ENCODE results near the gene MORC4. TPM values are rescaled to one million over a fixed set of nuclear protein-coding genes. Genes with fewer than 3 reads are reported as not detected.
"Not testable (repeated sequence)": the region's sequence is repeated elsewhere in the genome, so short reads cannot be mapped to it uniquely, and the experiment has no call there.

The MORC4 gene
- total RNA-seq, 2 experiments from 2014 or later = 6.8 to 11.5 TPM

GRCh38 chrX:106973433-106974149 lies 26.4 kb downstream of the MORC4 start:
- Histone ChIP-seq H3K4me2 (ENCODE audit: low read length) (no peak overlapping the region), H3K4me3 (ENCODE audit: low read depth, low read length, poor library complexity, severe bottlenecking) (no peak overlapping the region), H3K27ac (ENCODE audit: low read depth, low read length, poor library complexity, severe bottlenecking) (no peak overlapping the region), H3K36me3 (ENCODE audit: insufficient read depth, low read length) (no peaks in the 10 kb centered on the region), H3K4me1 (ENCODE audit: insufficient read depth, low read length, poor library complexity, severe bottlenecking) (no peaks in the 10 kb centered on the region), H3K9me3 (ENCODE audit: low read length) (no peaks in the 10 kb centered on the region), H3K9me2 (ENCODE audit: insufficient read depth, low read length) (no peaks in the 10 kb centered on the region), H2AFZ (ENCODE audit: low read length) (no peak overlapping the region), H4K20me1 (ENCODE audit: insufficient read depth, low read length) (no peaks in the 10 kb centered on the region), H3K79me2 (ENCODE audit: insufficient read depth, low read depth, low read length) (no peaks in the 10 kb centered on the region)
- no peak for DNase-seq (ENCODE audit: low spot score)
- intact Hi-C loops (cut with micrococcal nuclease; ENCODE audit: unreplicated experiment) = no loop called here
- CTCF ChIA-PET (ENCODE audit: unreplicated experiment) = no interaction called here
- POLR2A ChIA-PET = interaction anchor here (1.0 to 1.2 kb wide), 2 partner anchors 12 to 15 kb away, joined by 3 to 5 read pairs; no protein-coding TSS in a partner anchor
- TF ChIP-seq CTCF (conservative IDR thresholded peaks at IDR 0.05; ENCODE audit: low read length) (no peak), EZH2phosphoT487 (IDR thresholded peaks at IDR 0.05; ENCODE audit: borderline replicate concordance, low read depth, low read length) (no peak)
- BruUV-seq (replicated peaks) = no TSS peak

- no peaks in the 10 kb centered on the region for H3K4me1 ChIP-seq (ENCODE audit: insufficient read depth, low read length, poor library complexity, severe bottlenecking)
- intact Hi-C loops (cut with micrococcal nuclease; ENCODE audit: unreplicated experiment) = no loop called here
These were observed 27.1 kb downstream of the MORC4 start for GRCh38 chrX:106972896-106973295.

GRCh38 chrX:106966547-106966946 lies 33.5 kb downstream of the MORC4 start:
- H3K4me2 ChIP-seq (ENCODE audit: low read length); H3K36me3 ChIP-seq (ENCODE audit: insufficient read depth, low read length); H3K4me1 ChIP-seq (ENCODE audit: insufficient read depth, low read length, poor library complexity, severe bottlenecking); H3K9me2 ChIP-seq (ENCODE audit: insufficient read depth, low read length); H2AFZ ChIP-seq (ENCODE audit: low read length); DNase-seq (ENCODE audit: low spot score); BruUV-seq (replicated peaks); POLR2A ChIA-PET; CTCF ChIA-PET (ENCODE audit: unreplicated experiment); H3K27ac ChIP-seq (ENCODE audit: low read depth, low read length, poor library complexity, severe bottlenecking); H3K79me2 ChIP-seq (ENCODE audit: insufficient read depth, low read depth, low read length); H3K4me3 ChIP-seq (ENCODE audit: low read depth, low read length, poor library complexity, severe bottlenecking); H3K9me3 ChIP-seq (ENCODE audit: low read length); intact Hi-C loops (cut with micrococcal nuclease; ENCODE audit: unreplicated experiment); H4K20me1 ChIP-seq (ENCODE audit: insufficient read depth, low read length): not testable (repeated sequence)

More at GRCh38 chrX:106972896-106973295, 27.1 kb downstream of the MORC4 start:
- Histone ChIP-seq H4K20me1 (ENCODE audit: insufficient read depth, low read length) (no peaks in the 10 kb centered on the region), H3K79me2 (ENCODE audit: insufficient read depth, low read depth, low read length) (no peaks in the 10 kb centered on the region), H3K9me3 (ENCODE audit: low read length) (no peaks in the 10 kb centered on the region), H3K27ac (ENCODE audit: low read depth, low read length, poor library complexity, severe bottlenecking) (no peak overlapping the region), H3K9me2 (ENCODE audit: insufficient read depth, low read length) (no peaks in the 10 kb centered on the region), H2AFZ (ENCODE audit: low read length) (no peak overlapping the region), H3K4me2 (ENCODE audit: low read length) (no peak overlapping the region), H3K4me3 (ENCODE audit: low read depth, low read length, poor library complexity, severe bottlenecking) (no peak overlapping the region), H3K36me3 (ENCODE audit: insufficient read depth, low read length) (no peaks in the 10 kb centered on the region)
- POLR2A ChIA-PET = no interaction called here
- no TSS peak for BruUV-seq (replicated peaks)
- no peak for DNase-seq (ENCODE audit: low spot score)
- CTCF ChIA-PET (ENCODE audit: unreplicated experiment) = no interaction called here
- TF ChIP-seq CTCF (conservative IDR thresholded peaks at IDR 0.05; ENCODE audit: low read length) (no peak), EZH2phosphoT487 (IDR thresholded peaks at IDR 0.05; ENCODE audit: borderline replicate concordance, low read depth, low read length) (no peak)

Data from OCI-LY7 (cell line).